HL-60 (cell line): ENCODE results near the gene GABRB3.

ENCODE experiments used
- CTCF ChIP-seq: IDR thresholded peaks from one replicate; pipeline ENCODE4 v1.5.1; 2011; ENCODE audit warnings: low read length, control low read depth, inconsistent platforms; ENCODE audit not compliant: insufficient read depth
- POLR2AphosphoS5 ChIP-seq: IDR thresholded peaks from 2 replicates; pipeline ENCODE4 v1.6.1; 2012; ENCODE audit warnings: low read depth
- SPI1 ChIP-seq: IDR thresholded peaks from 2 replicates; pipeline ENCODE4 v1.6.1; 2012; ENCODE audit warnings: low read depth, mild to moderate bottlenecking, borderline replicate concordance

DNA sequence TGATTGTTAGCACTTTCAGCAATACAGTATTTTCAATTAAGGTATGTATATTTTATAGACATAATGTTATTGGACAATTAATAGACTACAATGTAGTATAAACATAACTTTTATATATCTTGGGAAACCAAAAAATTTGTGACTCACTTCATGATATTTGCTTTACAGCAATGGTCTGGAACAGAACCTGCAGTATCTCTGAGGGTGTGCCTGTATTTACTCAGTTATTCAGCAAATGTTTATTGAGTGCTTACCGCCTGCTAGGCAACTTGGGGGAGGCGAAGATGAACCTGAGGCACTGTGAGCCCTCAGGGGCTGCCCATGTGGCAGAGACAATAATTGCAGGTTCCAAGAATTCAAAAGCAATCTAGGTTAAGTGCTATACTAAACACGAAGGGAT, 144.8 kb downstream of the GABRB3 start:
- TF ChIP-seq CTCF (no peak), POLR2AphosphoS5 (no peak), SPI1 (no peak)
